HEK293 (cell line): ENCODE results near the gene DNAAF9.

Source experiments
- ATF2 ChIP-seq: fragments of 450-650 bp; formaldehyde crosslinking; IDR thresholded peaks from 2 replicates; pipeline ENCODE4 v1.5.1; 2016; ENCODE audit warnings: missing biosample characterization, missing genetic modification characterization, low read depth
- BCL11B ChIP-seq: fragments of 450-650 bp; formaldehyde crosslinking; IDR thresholded peaks from 2 replicates; pipeline ENCODE4 v1.5.1; 2016; ENCODE audit warnings: low read depth, missing biosample characterization, missing genetic modification characterization
- CTCF ChIP-seq: fragments of 450-650 bp; formaldehyde crosslinking; IDR thresholded peaks from 2 replicates; pipeline ENCODE4 v1.5.1; 2016; ENCODE audit warnings: missing biosample characterization, missing genetic modification characterization
- FEZF1 ChIP-seq: fragments of 450-650 bp; formaldehyde crosslinking; IDR thresholded peaks from 2 replicates; pipeline ENCODE4 v1.5.1; 2016; ENCODE audit warnings: missing biosample characterization, missing genetic modification characterization
- MEIS1 ChIP-seq: sonication (generic); formaldehyde crosslinking; IDR thresholded peaks from 2 replicates; pipeline ENCODE4 v1.8.1; 2022; ENCODE audit warnings: missing genetic modification reagents, mild to moderate bottlenecking, borderline replicate concordance
- PRDM10 ChIP-seq: fragments of 450-650 bp; formaldehyde crosslinking; IDR thresholded peaks from 2 replicates; pipeline ENCODE4 v1.5.1; 2016; ENCODE audit warnings: missing biosample characterization, missing genetic modification characterization
- REST ChIP-seq: fragments of 450-650 bp; formaldehyde crosslinking; IDR thresholded peaks from 2 replicates; pipeline ENCODE4 v1.5.1; 2016; ENCODE audit warnings: missing biosample characterization, missing genetic modification characterization
- ZBTB17 ChIP-seq: fragments of 450-650 bp; formaldehyde crosslinking; IDR thresholded peaks from 2 replicates; pipeline ENCODE4 v1.5.1; 2016; ENCODE audit warnings: missing biosample characterization, missing genetic modification characterization
- ZFP41 ChIP-seq: fragments of 450-650 bp; formaldehyde crosslinking; IDR thresholded peaks from 2 replicates; pipeline ENCODE4 v1.5.1; 2016; ENCODE audit warnings: missing biosample characterization, missing genetic modification characterization, borderline replicate concordance
- ZNF18 ChIP-seq: fragments of 450-650 bp; formaldehyde crosslinking; IDR thresholded peaks from 2 replicates; pipeline ENCODE4 v1.5.1; 2016; ENCODE audit warnings: missing biosample characterization, missing genetic modification characterization
- ZNF223 ChIP-seq: fragments of 450-650 bp; formaldehyde crosslinking; IDR thresholded peaks from 2 replicates; pipeline ENCODE4 v1.5.1; 2016; ENCODE audit warnings: missing biosample characterization, missing genetic modification characterization
- ZNF266 ChIP-seq: fragments of 450-650 bp; formaldehyde crosslinking; IDR thresholded peaks from 2 replicates; pipeline ENCODE4 v1.5.1; 2016; ENCODE audit warnings: missing biosample characterization, missing genetic modification characterization, low read depth
- ZNF280C ChIP-seq: fragments of 450-650 bp; formaldehyde crosslinking; IDR thresholded peaks from 2 replicates; pipeline ENCODE4 v1.5.1; 2016; ENCODE audit warnings: missing biosample characterization, missing genetic modification characterization
- ZNF335 ChIP-seq: fragments of 450-650 bp; formaldehyde crosslinking; conservative IDR thresholded peaks from 2 replicates; pipeline ENCODE4 v1.5.1; 2016; ENCODE audit warnings: missing biosample characterization, missing genetic modification characterization
- ZNF366 ChIP-seq: fragments of 450-650 bp; formaldehyde crosslinking; conservative IDR thresholded peaks from 2 replicates; pipeline ENCODE4 v1.5.1; 2016; ENCODE audit warnings: missing biosample characterization, missing genetic modification characterization
- ZNF473 ChIP-seq: fragments of 450-650 bp; formaldehyde crosslinking; IDR thresholded peaks from 2 replicates; pipeline ENCODE4 v1.5.1; 2017; ENCODE audit warnings: missing biosample characterization, missing genetic modification characterization
- ZNF48 ChIP-seq: fragments of 450-650 bp; formaldehyde crosslinking; IDR thresholded peaks from 2 replicates; pipeline ENCODE4 v1.5.1; 2016; ENCODE audit warnings: missing biosample characterization, missing genetic modification characterization
- ZNF548 ChIP-seq: fragments of 450-650 bp; formaldehyde crosslinking; IDR thresholded peaks from 2 replicates; pipeline ENCODE4 v1.5.1; 2016; ENCODE audit warnings: missing biosample characterization, missing genetic modification characterization
- ZNF555 ChIP-seq: fragments of 450-650 bp; formaldehyde crosslinking; conservative IDR thresholded peaks from 2 replicates; pipeline ENCODE4 v1.5.1; 2017; ENCODE audit warnings: missing biosample characterization, mild to moderate bottlenecking, missing genetic modification characterization, inconsistent platforms
- ZNF830 ChIP-seq: fragments of 450-650 bp; IDR thresholded peaks from 2 replicates; pipeline ENCODE4 v1.5.0; 2018; ENCODE audit warnings: missing biosample characterization, missing genetic modification characterization, low read depth, mild to moderate bottlenecking, moderate library complexity
- ZSCAN30 ChIP-seq: fragments of 450-650 bp; IDR thresholded peaks from 2 replicates; pipeline ENCODE4 v1.5.1; 2018; ENCODE audit warnings: missing biosample characterization, mild to moderate bottlenecking, missing genetic modification characterization, moderate library complexity
- ZSCAN5A ChIP-seq: fragments of 450-650 bp; formaldehyde crosslinking; IDR thresholded peaks from 2 replicates; pipeline ENCODE4 v1.5.1; 2016; ENCODE audit warnings: missing biosample characterization, missing genetic modification characterization
- ZXDB ChIP-seq: fragments of 450-650 bp; formaldehyde crosslinking; IDR thresholded peaks from 2 replicates; pipeline ENCODE4 v1.5.1; 2016; ENCODE audit warnings: missing biosample characterization, missing genetic modification characterization

Gene DNAAF9

GRCh38 chr20:3407771-3408637, 535 bp upstream of the DNAAF9 start (continued):
- no peak for TF ChIP-seq CTCF (tag by site-specific recombination)
- TF ChIP-seq BCL11B, result no peak
- TF ChIP-seq ZSCAN5A, result no peak
- 0 out of 2 replicates have a peak, but pooled peaks have one; percentile 19 for TF ChIP-seq ZNF366 (tag by site-specific recombination)
- no peak for TF ChIP-seq FEZF1 (tag by site-specific recombination)
- no peak for TF ChIP-seq MEIS1
- no peak for TF ChIP-seq ZXDB (tag by site-specific recombination)
- no peak for TF ChIP-seq ZNF473 (tag by site-specific recombination)
- peak; percentile 99 for TF ChIP-seq PRDM10 (tag by site-specific recombination)
- no peak for TF ChIP-seq ZNF830 (tag by site-specific recombination)
- TF ChIP-seq ZNF548, result no peak
- no peak for TF ChIP-seq ZNF223 (tag by site-specific recombination)
- TF ChIP-seq ZFP41 (tag by site-specific recombination), result no peak
- TF ChIP-seq ZNF48 (tag by site-specific recombination), result no peak
- no peak for TF ChIP-seq ZNF18
- peak; percentile 30; the same call in 1 of the 2 replicates for TF ChIP-seq ZNF335 (tag by site-specific recombination)
- TF ChIP-seq REST (tag by site-specific recombination), result no peak
- no peak for TF ChIP-seq ZNF280C
- no peak for TF ChIP-seq ATF2 (tag by site-specific recombination)
- no peak for TF ChIP-seq ZNF266
- TF ChIP-seq ZBTB17 (tag by site-specific recombination), result peak; percentile 68
- no peak for TF ChIP-seq ZSCAN30
- TF ChIP-seq ZNF555 (tag by site-specific recombination), result no peak
